ENCODE data around the gene GOPC. TPM values are rescaled to one million over a fixed set of nuclear protein-coding genes. Genes with fewer than 3 reads are reported as not detected.

GOPC gene
- total and polyA plus RNA-seq, 12 donors: 12.3 to 35.3 (median 20.1) TPM

DNA sequence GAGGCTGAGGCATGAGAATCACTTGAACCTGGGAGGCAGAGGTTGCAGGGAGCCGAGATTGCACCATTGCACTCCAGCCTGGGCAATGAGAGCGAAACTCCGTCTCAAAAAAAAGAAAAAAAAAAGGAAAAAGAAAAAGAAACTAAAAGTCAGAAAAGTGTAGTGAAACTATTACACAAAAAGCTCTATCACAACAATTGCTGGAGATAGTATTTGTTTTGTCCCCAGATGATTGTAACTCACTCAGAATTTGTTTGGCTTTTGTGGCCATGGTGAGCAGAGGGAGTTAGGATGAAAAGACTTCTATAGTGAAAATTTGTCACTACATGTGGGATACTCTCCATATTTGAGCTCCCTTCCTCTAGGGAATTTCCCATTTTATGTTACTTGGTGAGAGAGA lies 5.2 kb upstream of the GOPC start:
- Histone ChIP-seq H3K27ac (no peak overlapping the region), H3K4me3 (no peak overlapping the region), H3K27me3 (peaks cover 3% of the 10 kb centered on the region), H3K4me1 (replicated peaks in 1 of 2) (no peaks in the 10 kb centered on the region), H3K36me3 (replicated peaks in 1 of 2) (no peaks in the 10 kb centered on the region), H3K9me3 (replicated peaks in 1 of 3) (no peaks in the 10 kb centered on the region)
- TF ChIP-seq, protein P1, sequence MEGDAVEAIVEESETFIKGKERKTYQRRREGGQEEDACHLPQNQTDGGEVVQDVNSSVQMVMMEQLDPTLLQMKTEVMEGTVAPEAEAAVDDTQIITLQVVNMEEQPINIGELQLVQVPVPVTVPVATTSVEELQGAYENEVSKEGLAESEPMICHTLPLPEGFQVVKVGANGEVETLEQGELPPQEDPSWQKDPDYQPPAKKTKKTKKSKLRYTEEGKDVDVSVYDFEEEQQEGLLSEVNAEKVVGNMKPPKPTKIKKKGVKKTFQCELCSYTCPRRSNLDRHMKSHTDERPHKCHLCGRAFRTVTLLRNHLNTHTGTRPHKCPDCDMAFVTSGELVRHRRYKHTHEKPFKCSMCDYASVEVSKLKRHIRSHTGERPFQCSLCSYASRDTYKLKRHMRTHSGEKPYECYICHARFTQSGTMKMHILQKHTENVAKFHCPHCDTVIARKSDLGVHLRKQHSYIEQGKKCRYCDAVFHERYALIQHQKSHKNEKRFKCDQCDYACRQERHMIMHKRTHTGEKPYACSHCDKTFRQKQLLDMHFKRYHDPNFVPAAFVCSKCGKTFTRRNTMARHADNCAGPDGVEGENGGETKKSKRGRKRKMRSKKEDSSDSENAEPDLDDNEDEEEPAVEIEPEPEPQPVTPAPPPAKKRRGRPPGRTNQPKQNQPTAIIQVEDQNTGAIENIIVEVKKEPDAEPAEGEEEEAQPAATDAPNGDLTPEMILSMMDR (IDR thresholded peaks at IDR 0.05): no peak
- TF ChIP-seq POLR2A (IDR thresholded peaks at IDR 0.05): no peak
- no peak for DNase-seq
- WGBS, 4 donors: 60 to 75% (median 62%) methylated on average over 3 of the region's 3 CpGs
- intact Hi-C loops (cut with DNase I): loop anchor here in 1 of 2 donors (5.0 to 10.0 kb wide), 3 partner anchors 53 to 260 kb away; no protein-coding TSS in a partner anchor

- TF ChIP-seq POLR2A (IDR thresholded peaks at IDR 0.05): no peak
- TF ChIP-seq, protein P1 (IDR thresholded peaks at IDR 0.05): peak; percentile 49 to 71 (median 64)
- Histone ChIP-seq H3K27me3 (no peaks in the 10 kb centered on the region), H3K27ac (no peak overlapping the region), H3K4me3 (no peak overlapping the region), H3K9me3 (replicated peaks in 1 of 3) (no peaks in the 10 kb centered on the region), H3K36me3 (replicated peaks in 1 of 2) (no peaks in the 10 kb centered on the region), H3K4me1 (replicated peaks in 1 of 2) (peaks cover 4 to 11% of the 10 kb centered on the region in 2 donors)
- intact Hi-C loops (cut with DNase I): loop anchor here in 1 of 2 donors (5.0 to 10.0 kb wide), 3 partner anchors 50 to 258 kb away; no protein-coding TSS in a partner anchor
- DNase-seq: peak; percentile 32 to 67 (median 44)
- 26 to 30% (median 29%) methylated on average over 7 of the region's 7 CpGs for WGBS, 4 donors
Observed at GRCh38 chr6:117605169-117605826, 3.0 kb upstream of the GOPC start.

DNA sequence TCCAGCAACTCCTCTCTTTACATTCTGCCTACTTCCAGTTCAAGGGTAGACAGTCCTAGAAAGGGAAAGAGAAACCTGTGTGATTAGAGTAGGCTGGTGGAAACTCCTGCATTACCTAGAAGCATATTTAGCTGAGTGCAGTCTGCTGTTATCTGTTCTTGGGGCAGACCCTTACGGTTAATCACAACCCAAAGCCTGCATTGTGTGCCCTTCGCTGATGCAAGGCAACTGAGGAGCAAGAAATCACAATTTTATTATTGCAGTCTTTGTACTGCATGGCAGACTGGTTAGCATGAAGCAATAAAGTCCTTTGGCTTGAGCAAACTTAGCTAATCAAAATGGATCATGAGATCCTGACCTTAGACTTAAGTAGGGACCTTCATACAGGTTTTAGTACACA lies 1.5 kb upstream of the GOPC start:
- DNase-seq: no peak
- Histone ChIP-seq H3K9me3 (replicated peaks in 1 of 3) (no peaks in the 10 kb centered on the region), H3K4me1 (replicated peaks in 1 of 2) (peaks cover 12 to 26% of the 10 kb centered on the region in 2 donors), H3K27me3 (no peaks in the 10 kb centered on the region), H3K27ac (no peak overlapping the region), H3K36me3 (replicated peaks in 1 of 2) (no peaks in the 10 kb centered on the region), H3K4me3 (no peak overlapping the region)
- WGBS, 4 donors: 88 to 97% (median 94%) methylated on average over 2 of the region's 2 CpGs
- intact Hi-C loops (cut with DNase I): loop anchor here in 1 of 2 donors (10.0 kb wide), 1 partner anchor 49 kb away; no protein-coding TSS in a partner anchor
- TF ChIP-seq, protein P1 (IDR thresholded peaks at IDR 0.05): no peak
- TF ChIP-seq POLR2A (IDR thresholded peaks at IDR 0.05): no peak

DNA sequence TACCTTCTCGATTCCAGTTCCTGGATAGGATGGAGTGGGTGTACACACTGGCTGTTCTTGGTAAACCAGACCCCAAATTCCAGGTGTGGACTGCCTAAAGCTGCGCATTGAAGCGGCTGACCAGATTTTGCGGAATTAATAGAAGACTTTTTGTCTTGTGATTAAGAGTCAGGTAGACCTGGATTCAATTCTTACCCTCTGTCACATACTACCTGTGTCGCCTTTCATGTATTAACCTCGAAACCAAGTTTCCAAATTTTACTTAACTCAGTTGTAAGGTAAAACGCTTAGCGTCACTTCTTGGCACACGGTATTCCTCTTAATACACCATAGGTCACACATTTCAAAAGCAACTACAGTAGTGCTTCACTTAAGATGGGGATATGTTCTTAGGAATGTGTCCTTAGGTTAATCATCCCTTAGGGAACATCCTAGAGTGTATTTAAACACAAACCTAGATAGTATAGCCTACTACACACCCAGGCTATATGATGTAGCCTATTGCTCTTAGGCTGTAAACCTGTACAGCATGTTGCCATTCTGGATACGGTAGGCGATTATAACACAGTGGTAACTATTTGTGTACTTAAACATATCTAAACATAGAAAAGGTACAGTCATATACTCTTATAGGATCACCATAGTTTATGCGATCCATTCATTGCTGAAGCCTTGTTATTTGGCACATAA lies 733 bp upstream of the GOPC start:
- Histone ChIP-seq H3K27ac (peak overlapping the region; percentile 66 to 89 (median 87)), H3K36me3 (replicated peaks in 1 of 2) (no peaks in the 10 kb centered on the region), H3K4me3 (peak overlapping the region; percentile 82 to 99 (median 90)), H3K27me3 (no peaks in the 10 kb centered on the region), H3K9me3 (replicated peaks in 1 of 3) (no peaks in the 10 kb centered on the region), H3K4me1 (replicated peaks in 1 of 2) (peaks cover 12 to 28% of the 10 kb centered on the region in 2 donors)
- intact Hi-C loops (cut with DNase I): loop anchor here in 1 of 2 donors (10.0 kb wide), 1 partner anchor 48 kb away; no protein-coding TSS in a partner anchor
- WGBS, 4 donors: 53 to 58% (median 56%) methylated on average over 11 to 12 of the region's 12 CpGs
- DNase-seq: no peak
- no peak for TF ChIP-seq POLR2A (IDR thresholded peaks at IDR 0.05)
- TF ChIP-seq, protein P1 (IDR thresholded peaks at IDR 0.05): no peak
